ACHN (cell line): ENCODE data around the gene DLGAP1.
"Not testable (repeated sequence)": the region's sequence is repeated elsewhere in the genome, so short reads cannot be mapped to it uniquely, and the experiment has no call there.

Experiments
- DNase-seq: peaks from one replicate; pipeline ENCODE4 v3.0.0-alpha.2; 2015
- in situ Hi-C: cut with HindIII; loops from 2 replicates; pipeline ENCODE4 v1.10.0; 2017; ENCODE audit warnings: low sequenced_read_pairs, low pct_ligation_motif_present, low pct_unique_long_range_greater_than_20kb

Gene DLGAP1

GRCh38 chr18:4455113-4455811 is at the start of gene DLGAP1:
Gene DLGAP1, minus strand, starts transcription at chr18:4455307.
- DNase-seq = no peak
- in situ Hi-C loops = no loop called here

DNA sequence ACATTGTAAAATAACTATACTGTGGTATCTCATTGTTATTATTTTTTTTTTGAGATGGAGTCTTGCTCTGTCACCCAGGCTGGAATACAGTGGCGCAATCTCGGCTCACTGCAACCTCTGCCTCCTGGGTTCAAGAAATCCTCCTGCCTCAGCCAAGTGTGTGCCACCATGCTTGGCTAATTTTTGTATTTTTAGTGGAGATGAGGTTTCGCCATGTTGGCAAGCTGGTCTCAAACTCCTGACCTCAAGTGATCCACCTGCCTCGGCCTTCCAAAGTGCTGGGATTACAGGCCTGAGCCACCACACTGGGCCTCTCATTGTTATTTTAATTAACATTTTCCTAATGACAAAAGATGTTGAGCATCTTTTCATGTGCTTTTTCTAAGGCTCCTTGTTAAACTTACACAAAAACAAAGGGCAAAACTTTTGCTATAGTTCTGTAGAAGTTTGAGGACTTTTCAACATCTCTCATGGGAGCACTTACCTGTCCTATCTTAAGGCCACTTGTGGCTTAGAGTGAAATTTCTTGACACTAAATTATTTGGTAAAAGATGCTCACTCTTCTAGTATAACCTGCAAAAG is 39.7 kb upstream of the DLGAP1 start:
- in situ Hi-C loops, DNase-seq: not testable (repeated sequence)

- in situ Hi-C loops = no loop called here
- no peak for DNase-seq
Measured at GRCh38 chr18:4468511-4468910, 13.4 kb upstream of the DLGAP1 start.

DNA sequence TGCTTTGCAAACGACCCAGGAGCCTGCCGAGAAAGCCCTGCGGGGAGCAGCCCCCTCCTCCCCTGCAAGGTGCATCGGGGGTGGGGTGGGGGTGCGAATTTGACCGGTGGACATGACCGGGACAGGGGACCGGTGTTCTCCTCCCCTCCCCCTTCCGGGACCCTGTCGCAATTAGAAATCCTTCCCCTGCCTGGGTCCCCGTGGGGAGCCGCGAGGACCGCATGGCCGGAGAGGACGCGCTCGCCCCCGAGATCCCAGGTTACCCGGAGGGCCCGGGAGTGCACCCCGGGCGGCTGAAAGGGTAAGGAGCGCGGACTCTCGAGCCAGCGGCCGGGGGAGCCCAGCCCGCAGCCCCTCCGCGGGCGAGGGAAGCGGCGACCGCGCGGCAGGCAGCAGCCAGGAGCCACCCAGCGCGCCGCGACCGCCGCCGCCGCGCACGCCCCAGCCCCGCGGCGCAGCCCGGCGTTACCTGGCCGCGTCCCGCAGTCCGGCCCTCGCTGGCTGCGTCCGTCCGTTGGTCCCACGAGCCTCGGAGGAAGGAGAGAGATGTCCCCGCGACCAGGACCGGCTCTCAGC is 482 bp downstream of the DLGAP1 start:
- DNase-seq = no peak
- in situ Hi-C loops = no loop called here

- in situ Hi-C loops = no loop called here
- DNase-seq = no peak
Measured at GRCh38 chr18:4453874-4454536, 1.1 kb downstream of the DLGAP1 start.

- in situ Hi-C loops = no loop called here
Measured at GRCh38 chr18:4453567-4453873, 1.6 kb downstream of the DLGAP1 start.

GRCh38 chr18:4450065-4450658 is 4.9 kb downstream of the DLGAP1 start:
- in situ Hi-C loops = no loop called here
- no peak for DNase-seq

More at GRCh38 chr18:4453567-4453873, 1.6 kb downstream of the DLGAP1 start:
- DNase-seq = no peak

DNA sequence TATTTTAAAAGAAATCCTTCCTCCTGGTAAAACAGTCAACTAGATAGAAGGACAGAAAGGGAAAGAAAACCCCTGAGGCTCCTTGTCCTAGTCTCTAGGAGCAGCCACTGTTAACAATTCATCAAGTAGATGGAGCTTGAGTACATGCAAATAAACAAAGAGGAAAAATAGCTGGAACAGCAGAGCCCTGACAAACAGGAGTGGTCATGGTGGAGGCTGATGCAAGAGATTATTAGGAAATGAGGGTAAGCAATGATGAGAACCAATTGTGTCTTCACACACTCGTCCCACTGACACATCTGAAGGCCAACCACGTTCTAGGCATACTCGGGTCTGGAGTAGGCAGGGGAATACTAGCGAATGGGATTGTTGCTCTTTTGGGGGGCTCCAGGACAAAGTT is 9.2 kb downstream of the DLGAP1 start:
- in situ Hi-C loops = no loop called here
- no peak for DNase-seq

GRCh38 chr18:4444306-4444705 is 10.8 kb downstream of the DLGAP1 start:
- in situ Hi-C loops = no loop called here
- DNase-seq = no peak

GRCh38 chr18:4441098-4441497 is 14.0 kb downstream of the DLGAP1 start:
- in situ Hi-C loops = no loop called here
- DNase-seq = no peak

DNA sequence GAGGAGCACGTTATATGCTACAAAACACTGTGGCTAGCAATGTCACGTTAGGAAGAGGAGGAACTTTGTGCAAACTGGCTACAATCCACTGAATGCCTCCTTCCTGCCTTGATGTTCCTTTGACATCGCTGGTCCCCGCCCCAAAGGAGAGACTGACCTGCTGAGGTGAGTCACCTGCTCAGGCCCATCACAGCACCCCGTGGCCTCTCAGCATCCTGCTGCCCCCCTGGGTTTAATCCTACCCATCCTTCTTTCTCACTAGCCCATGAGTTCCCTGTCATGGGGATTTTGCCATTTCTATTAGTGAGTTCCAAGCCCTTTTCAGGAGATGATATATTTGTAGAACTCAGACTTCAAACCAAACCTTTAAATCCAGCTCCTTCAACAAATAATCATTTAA is 16.2 kb downstream of the DLGAP1 start:
- DNase-seq = no peak
- in situ Hi-C loops = no loop called here

DNA sequence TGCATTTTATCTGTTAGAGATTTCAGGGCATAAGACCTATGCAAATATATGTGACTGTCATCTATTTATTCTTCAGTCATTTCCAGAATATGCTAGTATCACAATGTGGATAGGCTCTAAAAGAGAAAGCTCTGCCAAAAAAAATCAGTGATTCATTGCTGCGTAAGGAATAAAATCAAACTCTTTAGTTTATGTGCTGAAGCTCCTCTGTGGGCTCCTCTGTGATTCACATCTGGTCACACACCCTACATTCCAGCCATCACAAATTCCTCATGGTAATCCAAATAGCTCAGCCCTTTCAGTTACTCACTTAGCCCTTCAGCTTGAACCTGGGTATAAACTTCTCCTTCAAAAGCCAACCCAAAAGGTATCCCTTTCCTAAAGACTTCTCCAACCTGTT is 21.4 kb downstream of the DLGAP1 start:
- in situ Hi-C loops = no loop called here
- peak; percentile 2 for DNase-seq

- no peak for DNase-seq
- in situ Hi-C loops = no loop called here
Measured at GRCh38 chr18:4430836-4431235, 24.3 kb downstream of the DLGAP1 start.

DNA sequence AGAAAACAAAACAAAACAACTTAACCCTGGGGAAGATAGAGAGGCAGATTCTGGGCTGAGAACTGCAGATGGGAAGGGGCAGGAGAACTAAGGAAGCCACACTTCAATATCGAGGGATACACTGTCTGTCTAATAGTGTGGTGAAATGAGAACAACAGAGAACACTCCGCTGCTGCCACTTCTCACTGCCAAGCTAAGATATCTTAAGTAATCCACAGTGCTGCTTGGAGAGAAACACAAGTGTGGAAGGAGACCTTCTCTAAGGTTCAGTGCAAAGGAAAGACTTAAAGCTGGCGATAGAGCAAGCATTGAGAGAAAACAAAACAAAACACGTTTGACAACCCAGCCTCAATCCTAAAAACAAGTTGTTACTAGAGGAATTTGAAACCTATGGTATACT is 37.4 kb downstream of the DLGAP1 start:
- DNase-seq = no peak
- in situ Hi-C loops = no loop called here

- in situ Hi-C loops = no loop called here
- no peak for DNase-seq
Measured at GRCh38 chr18:4416976-4417375, 38.1 kb downstream of the DLGAP1 start.

GRCh38 chr18:4412286-4412685 is 42.8 kb downstream of the DLGAP1 start:
- DNase-seq = no peak
- in situ Hi-C loops = no loop called here

GRCh38 chr18:4406856-4407255 is 48.3 kb downstream of the DLGAP1 start:
- in situ Hi-C loops = no loop called here
- no peak for DNase-seq

DNA sequence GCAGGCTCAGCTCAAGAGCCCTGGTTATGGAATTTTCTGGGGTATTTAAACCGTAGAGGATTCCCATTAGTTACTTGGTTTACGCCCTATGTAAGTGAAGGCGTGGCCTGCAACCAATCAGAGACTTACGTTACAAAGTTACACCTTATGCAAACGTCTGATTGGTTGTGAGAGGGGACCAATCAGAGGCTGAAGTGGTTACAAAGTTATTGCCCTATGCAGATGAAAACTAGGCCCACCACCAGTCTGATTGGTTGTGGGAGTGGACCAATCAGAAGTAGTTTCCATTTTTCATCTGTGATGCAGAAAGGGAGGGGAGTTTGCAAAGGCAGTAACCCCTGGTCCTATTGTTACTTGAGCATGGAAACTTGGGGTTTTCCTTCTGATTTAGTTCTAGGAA is 49.1 kb downstream of the DLGAP1 start:
- in situ Hi-C loops = no loop called here
- DNase-seq = no peak

DNA sequence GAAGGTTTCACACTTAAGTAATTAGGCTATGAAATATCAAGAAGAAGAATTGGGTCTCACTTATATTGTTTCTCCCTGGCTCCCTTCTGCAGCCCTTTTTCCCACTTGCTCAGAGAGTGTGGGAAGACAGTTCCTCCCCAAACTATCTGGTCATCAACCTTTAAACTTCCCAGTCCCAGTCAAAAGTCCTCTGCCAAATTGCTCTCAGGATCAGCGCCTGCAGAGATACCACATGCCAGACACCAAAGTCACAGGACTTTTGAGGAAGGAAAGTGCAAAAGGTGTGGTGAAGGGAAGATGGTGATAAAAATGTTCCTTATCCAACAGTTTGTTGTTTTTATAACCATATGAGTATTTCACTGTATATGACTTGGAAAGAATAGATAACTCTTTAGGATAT is 51.3 kb downstream of the DLGAP1 start:
- in situ Hi-C loops = no loop called here
- no peak for DNase-seq
